K562 (cell line): ENCODE data around the gene RBM12. TPM values are rescaled to one million over a fixed set of nuclear protein-coding genes. Genes with fewer than 3 reads are reported as not detected.

Experiments
- ATF7 ChIP-seq: fragments of 450-650 bp; IDR thresholded peaks from 2 replicates; pipeline ENCODE4 v1.7.1; 2014; ENCODE audit warnings: mild to moderate bottlenecking, moderate library complexity
- HIVEP1 ChIP-seq: fragments of 250-450 bp; sonication (Bioruptor Pico); IDR thresholded peaks from 2 replicates; pipeline ENCODE4 v1.4.0; 2020; ENCODE audit warnings: mild to moderate bottlenecking
- KDM2B ChIP-seq: fragments of 250-450 bp; sonication (Bioruptor Pico); IDR thresholded peaks from 2 replicates; pipeline ENCODE4 v1.8.0; 2021; ENCODE audit warnings: mild to moderate bottlenecking, moderate library complexity
- NFE2L1 ChIP-seq: fragments of 450-650 bp; IDR thresholded peaks from 2 replicates; pipeline ENCODE4 v1.6.1; 2016; ENCODE audit warnings: missing genetic modification characterization, low read depth, mild to moderate bottlenecking, missing compliant biosample characterization, moderate library complexity, borderline replicate concordance
- NR2C1 ChIP-seq, 2 experiments: fragments of 450-650 bp; IDR thresholded peaks; 2 replicates each; pipeline ENCODE4 v1.6.1; 2017; ENCODE audit warnings: mild to moderate bottlenecking in 2 of 2, antibody characterized with exemption in 1 of 2, inconsistent platforms in 1 of 2, missing compliant biosample characterization in 1 of 2, missing genetic modification characterization in 1 of 2
- PHF8 ChIP-seq: fragments of 200-600 bp; sonication (generic); IDR thresholded peaks from 2 replicates; pipeline ENCODE4 v1.6.1; 2012; ENCODE audit warnings: mixed run types, mild to moderate bottlenecking, inconsistent platforms, low read length, moderate library complexity, borderline replicate concordance
- POU5F1 ChIP-seq: fragments of 150-350 bp; IDR thresholded peaks from 2 replicates; pipeline ENCODE4 v1.6.1; 2014; ENCODE audit warnings: borderline replicate concordance, low read length, low read depth, mild to moderate bottlenecking; ENCODE audit not compliant: partially characterized antibody
- PRPF4 ChIP-seq: fragments of 200-400 bp; formaldehyde crosslinking; IDR thresholded peaks from one replicate; pipeline ENCODE4 v1.6.1; 2017; ENCODE audit warnings: low read length, low read depth, mild to moderate bottlenecking; ENCODE audit not compliant: insufficient read depth, poor library complexity, severe bottlenecking
- RFX7 ChIP-seq: fragments of 250-450 bp; sonication (Bioruptor Pico); IDR thresholded peaks from 2 replicates; pipeline ENCODE4 v1.5.1; 2021; ENCODE audit warnings: mild to moderate bottlenecking
- RUNX1 ChIP-seq: sonication (generic); IDR thresholded peaks from 2 replicates; pipeline ENCODE4 v1.6.1; 2016; ENCODE audit warnings: antibody characterized with exemption, low read depth
- SMAD1 ChIP-seq: fragments of 150-350 bp; IDR thresholded peaks from 2 replicates; pipeline ENCODE4 v1.6.1; 2014; ENCODE audit warnings: low read length, low read depth; ENCODE audit not compliant: partially characterized antibody
- SMARCA5 ChIP-seq: fragments of 450-650 bp; IDR thresholded peaks from 2 replicates; pipeline ENCODE4 v1.6.1; 2016
- TARDBP ChIP-seq: fragments of 450-650 bp; IDR thresholded peaks from 2 replicates; pipeline ENCODE4 v1.6.1; 2016
- TCF15 ChIP-seq: fragments of 250-450 bp; sonication (Bioruptor Pico); IDR thresholded peaks from 2 replicates; pipeline ENCODE4 v1.8.0; 2022; ENCODE audit warnings: moderate library complexity, mild to moderate bottlenecking, inconsistent platforms
- TRIM25 ChIP-seq: fragments of 450-650 bp; IDR thresholded peaks from 2 replicates; pipeline ENCODE4 v1.7.0; 2016; ENCODE audit warnings: borderline replicate concordance
- U2AF2 ChIP-seq: fragments of 200-400 bp; formaldehyde crosslinking; optimal IDR thresholded peaks from 2 replicates; pipeline ENCODE3; 2017; ENCODE audit warnings: low read depth, mild to moderate bottlenecking, low read length
- ZKSCAN8 ChIP-seq: fragments of 200-800 bp; sonication (Bioruptor generic); IDR thresholded peaks from 2 replicates; pipeline ENCODE4 v1.6.1; 2016; ENCODE audit warnings: missing genetic modification characterization, missing compliant biosample characterization
- ZNF316 ChIP-seq: fragments of 450-650 bp; IDR thresholded peaks from 2 replicates; pipeline ENCODE4 v1.6.1; 2016
- ZNF384 ChIP-seq: IDR thresholded peaks from 2 replicates; pipeline ENCODE4 v1.6.1; 2012; ENCODE audit warnings: low read depth, low read length, improper control_type of control experiment
- ZNF444 ChIP-seq: fragments of 250-450 bp; sonication (Bioruptor Pico); IDR thresholded peaks from 2 replicates; pipeline ENCODE4 v1.4.0; 2020; ENCODE audit warnings: mild to moderate bottlenecking, moderate library complexity
- ZNF592 ChIP-seq: fragments of 450-650 bp; IDR thresholded peaks from 2 replicates; pipeline ENCODE4 v1.6.1; 2017; ENCODE audit warnings: antibody characterized with exemption, mild to moderate bottlenecking
- ZNF766 ChIP-seq: fragments of 200-800 bp; sonication (Bioruptor generic); conservative IDR thresholded peaks from 2 replicates; pipeline ENCODE4 v1.6.1; 2016; ENCODE audit warnings: missing genetic modification characterization, missing compliant biosample characterization
- polyA plus RNA-seq, 8 experiments: library from polyadenylated mRNA; depleted of rRNA in 4 of 8; stranded (reverse) in 5 of 8; unstranded in 3 of 8; fragments of >200 nt; fragmentation: Nextera tagmentation in 2 of 8; fragmentation: Illumina TruSeq in 1 of 8; extraction: Ambion mirVana in 2 of 8; extraction: Trizol in 1 of 8; gene quantifications; 2 replicates each; pipeline versions ENCODE4 v1.2.1 to v1.2.3, GENCODE V29; 2011 to 2014; ENCODE audit warnings: inconsistent platforms in 1 of 8, missing spikeins in 1 of 8
- total RNA-seq, 7 experiments: library from RNA; depleted of rRNA in 6 of 7; stranded (reverse); fragments of >200 nt in 6 of 7; fragmentation: Illumina TruSeq in 2 of 7; extraction: Trizol in 2 of 7; gene quantifications; 2 replicates each; pipeline versions ENCODE4 v1.2.1 to v1.2.3, GENCODE V29; 2011 to 2021; ENCODE audit warnings: low replicate concordance in 1 of 7

RBM12 gene
- total and polyA plus RNA-seq, 9 of the 15 experiments (the other 6 are each of a cell fraction or from before 2014, with no cell fraction given) = 5.0 to 162 (median 73.3) TPM

- TF ChIP-seq ZNF592 (no peak), HIVEP1 (CRISPR knock-in tag) (no peak), RFX7 (no peak), TARDBP (peak; percentile 45; the same call in 1 of the 2 replicates), RUNX1 (0 out of 2 replicates have a peak, but pooled peaks have one; percentile 13), NFE2L1 (no peak), PRPF4 (no peak), SMARCA5 (peak; percentile 99), SMAD1 (no peak), ZNF766 (CRISPR knock-in tag) (0 out of 2 replicates have a peak, but pooled peaks have one; percentile 3), KDM2B (no peak), TCF15 (CRISPR knock-in tag) (no peak), NR2C1 (IDR thresholded peaks at IDR 0.05) (no peak), NR2C1 (tag; IDR thresholded peaks at IDR 0.05) (0 out of 2 replicates have a peak, but pooled peaks have one; percentile 18), ATF7 (0 out of 2 replicates have a peak, but pooled peaks have one; percentile 20), ZNF316 (0 out of 2 replicates have a peak, but pooled peaks have one; percentile 11), ZNF384 (peak; percentile 86), PHF8 (peak; percentile 64; the same call in 1 of the 2 replicates), U2AF2 (no peak), ZNF444 (CRISPR knock-in tag) (no peak), ZKSCAN8 (CRISPR knock-in tag) (no peak), POU5F1 (no peak), TRIM25 (peak; percentile 77; the same call in 1 of the 2 replicates)
Observed at GRCh38 chr20:35616465-35617396, 48.0 kb downstream of the RBM12 start (continued).
